OCI-LY7 (cell line): ENCODE data around the gene RNF146. TPM values are rescaled to one million over a fixed set of nuclear protein-coding genes. Genes with fewer than 3 reads are reported as not detected.

ENCODE experiments used
- BruUV-seq: library from RNA; stranded (reverse); fragments of 400-500 nt; replicated peaks from 2 replicates; lab custom pipeline; 2021; lab: Mats Ljungman, UMichigan
- CTCF ChIA-PET: fragments of 300-600 bp; sonication (Branson Sonifier 250); formaldehyde crosslinking; loops from one replicate; lab custom pipeline; 2022; ENCODE audit warnings: antibody characterized with exemption; ENCODE audit not compliant: unreplicated experiment; lab: Charles Lee
- POLR2A ChIA-PET: fragments of 300-600 bp; sonication (Branson Sonifier 250); formaldehyde crosslinking; loops from one replicate; lab custom pipeline; 2022; ENCODE audit warnings: antibody characterized with exemption; lab: Charles Lee
- DNase-seq: peaks from one replicate; pipeline ENCODE4 v3.0.0-alpha.2; 2015; ENCODE audit warnings: low spot score
- H2AFZ ChIP-seq: fragments of 200-600 bp; sonication (generic), shearing (Covaris generic); 2 replicates; pipeline ENCODE4 v1.6.1; 2014; ENCODE audit warnings: mild to moderate bottlenecking, antibody characterized with exemption, low read length, moderate library complexity
- H3K27ac ChIP-seq: fragments of 200-600 bp; sonication (generic); 2 replicates; pipeline ENCODE4 v1.5.1; 2014; ENCODE audit warnings: mixed run types, low read depth, mild to moderate bottlenecking, moderate library complexity, low read length, inconsistent platforms; ENCODE audit not compliant: poor library complexity, severe bottlenecking
- H3K36me3 ChIP-seq: fragments of 200-600 bp; sonication (generic); 2 replicates; pipeline ENCODE4 v1.6.1; 2014; ENCODE audit warnings: mild to moderate bottlenecking, antibody characterized with exemption, low read length, moderate library complexity, mixed read lengths; ENCODE audit not compliant: insufficient read depth
- H3K4me1 ChIP-seq: fragments of 200-600 bp; sonication (generic); 2 replicates; pipeline ENCODE4 v1.5.1; 2014; ENCODE audit warnings: mild to moderate bottlenecking, low read length; ENCODE audit not compliant: insufficient read depth, poor library complexity, severe bottlenecking
- H3K4me2 ChIP-seq: fragments of 200-600 bp; sonication (generic); 2 replicates; pipeline ENCODE4 v1.6.1; 2014; ENCODE audit warnings: mild to moderate bottlenecking, low read length
- H3K4me3 ChIP-seq: fragments of 200-600 bp; sonication (generic); 2 replicates; pipeline ENCODE4 v1.5.1; 2014; ENCODE audit warnings: mild to moderate bottlenecking, low read depth, low read length; ENCODE audit not compliant: poor library complexity, severe bottlenecking
- H3K79me2 ChIP-seq: fragments of 200-600 bp; sonication (generic); 2 replicates; pipeline ENCODE4 v1.6.1; 2016; ENCODE audit warnings: low read depth, mild to moderate bottlenecking, low read length, moderate library complexity, mixed read lengths; ENCODE audit not compliant: insufficient read depth
- H3K9me2 ChIP-seq: fragments of 200-600 bp; sonication (generic); 2 replicates; pipeline ENCODE4 v1.6.1; 2016; ENCODE audit warnings: mild to moderate bottlenecking, low read length, mixed read lengths; ENCODE audit not compliant: insufficient read depth
- H3K9me3 ChIP-seq: fragments of 200-600 bp; sonication (generic); 2 replicates; pipeline ENCODE4 v1.6.1; 2014; ENCODE audit warnings: mild to moderate bottlenecking, mixed run types, low read length, mixed read lengths
- H4K20me1 ChIP-seq: fragments of 200-600 bp; sonication (generic); 2 replicates; pipeline ENCODE4 v1.6.1; 2014; ENCODE audit warnings: mild to moderate bottlenecking, antibody characterized with exemption, low read length, moderate library complexity, mixed read lengths; ENCODE audit not compliant: insufficient read depth
- CTCF ChIP-seq: fragments of 200-600 bp; sonication (generic); conservative IDR thresholded peaks from 2 replicates; pipeline ENCODE4 v1.5.1; 2014; ENCODE audit warnings: mild to moderate bottlenecking, antibody characterized with exemption, low read length, moderate library complexity, mixed read lengths
- EZH2phosphoT487 ChIP-seq: fragments of 200-600 bp; sonication (generic); IDR thresholded peaks from 2 replicates; pipeline ENCODE4 v1.6.1; 2018; ENCODE audit warnings: low read depth, borderline replicate concordance, mild to moderate bottlenecking, mixed run types, antibody characterized with exemption, low read length, moderate library complexity, mixed read lengths
- intact Hi-C: fragments of 100-400 bp; cut with micrococcal nuclease; formaldehyde crosslinking; loops from one replicate; pipeline ENCODE4 v1.10.0; 2022; ENCODE audit not compliant: unreplicated experiment
- total RNA-seq, 2 experiments: library from RNA; depleted of rRNA in 1 of 2; stranded (reverse); fragments of >200 nt in 1 of 2; shearing (Covaris generic) in 1 of 2; gene quantifications; 2 replicates each; pipeline ENCODE4 v1.2.3, GENCODE V29; 2014 to 2022

The RNF146 gene
- total RNA-seq, 2 experiments from 2014 or later: 11.1 to 26.3 TPM

- ChIA-PET POLR2A (interaction anchor here (1.0 to 1.5 kb wide), 2 partner anchors 32 to 36 kb away, joined by 4 to 5 read pairs; partner anchors contain the start of gene RNF146), CTCF (no interaction called here)
- Histone ChIP-seq H3K79me2 (no peaks in the 10 kb centered on the region), H2AFZ (no peak overlapping the region), H3K27ac (no peak overlapping the region), H3K36me3 (peaks cover 13% of the 10 kb centered on the region; the same call in 1 of the 2 replicates), H3K9me3 (no peaks in the 10 kb centered on the region), H3K9me2 (no peaks in the 10 kb centered on the region), H3K4me3 (no peak overlapping the region), H3K4me1 (no peaks in the 10 kb centered on the region), H4K20me1 (no peaks in the 10 kb centered on the region), H3K4me2 (no peak overlapping the region)
- TF ChIP-seq CTCF (no peak), EZH2phosphoT487 (no peak)
- no peak for DNase-seq
- BruUV-seq: no TSS peak
- intact Hi-C loops: no loop called here
These were observed 31.8 kb downstream of the RNF146 start for GRCh38 chr6:127298475-127298874.

- no peaks in the 10 kb centered on the region for H3K9me3 ChIP-seq
- BruUV-seq: no TSS peak
- POLR2A ChIA-PET: interaction anchor here (0.6 to 1.7 kb wide), 8 partner anchors 10 to 337 kb away, joined by 3 to 6 read pairs (median 4); partner anchors contain the start of gene RNF146
- intact Hi-C loops: loop anchor here (5.0 kb wide), 2 partner anchors 43 to 168 kb away; partner anchors contain the start of gene ECHDC1
- H3K36me3 ChIP-seq: peaks cover 8% of the 10 kb centered on the region; the same call in 1 of the 2 replicates
- no peak overlapping the region for H3K4me2 ChIP-seq
- no peak overlapping the region for H2AFZ ChIP-seq
- H3K4me3 ChIP-seq: no peak overlapping the region
- TF ChIP-seq EZH2phosphoT487: no peak
- TF ChIP-seq CTCF: no peak
- H3K79me2 ChIP-seq: no peaks in the 10 kb centered on the region
- no peak overlapping the region for H3K27ac ChIP-seq
- no peak for DNase-seq
- no peaks in the 10 kb centered on the region for H3K9me2 ChIP-seq
- CTCF ChIA-PET: no interaction called here
- H4K20me1 ChIP-seq: no peaks in the 10 kb centered on the region
- H3K4me1 ChIP-seq: no peaks in the 10 kb centered on the region
These were observed 33.0 kb downstream of the RNF146 start for GRCh38 chr6:127299522-127300240.

GRCh38 chr6:127300411-127300810 lies 33.7 kb downstream of the RNF146 start:
- TF ChIP-seq EZH2phosphoT487 (no peak), CTCF (no peak)
- no peak overlapping the region for H2AFZ ChIP-seq
- CTCF ChIA-PET: interaction anchor here (0.6 kb wide), 1 partner anchor 132 kb away, joined by 5 read pairs; no protein-coding TSS in a partner anchor
- 0 out of 2 replicates have a peak, but pooled peaks cover 4% of the 10 kb centered on the region for H3K36me3 ChIP-seq
- POLR2A ChIA-PET: interaction anchor here (1.3 to 1.7 kb wide), 3 partner anchors 10 to 31 kb away, joined by 3 to 6 read pairs (median 4); no protein-coding TSS in a partner anchor
- H3K4me2 ChIP-seq: no peak overlapping the region
- H3K4me3 ChIP-seq: no peak overlapping the region
- no peak for DNase-seq
- H3K9me3 ChIP-seq: no peaks in the 10 kb centered on the region
- no peaks in the 10 kb centered on the region for H3K4me1 ChIP-seq
- intact Hi-C loops: loop anchor here (5.0 kb wide), 2 partner anchors 42 to 167 kb away; partner anchors contain the start of gene ECHDC1
- H3K9me2 ChIP-seq: no peaks in the 10 kb centered on the region
- no TSS peak for BruUV-seq
- no peak overlapping the region for H3K27ac ChIP-seq
- no peaks in the 10 kb centered on the region for H3K79me2 ChIP-seq
- H4K20me1 ChIP-seq: no peaks in the 10 kb centered on the region
